ENCODE results near the gene WDR83.

The WDR83 gene

GRCh38 chr19:12639901-12640613, 26.6 kb upstream of the WDR83 start:
- TF ChIP-seq ZNF488 (tag by site-specific recombination; IDR thresholded peaks at IDR 0.05) (no peak), ZNF2 (tag by site-specific recombination; IDR thresholded peaks at IDR 0.05) (no peak), ZNF658 (tag by site-specific recombination; IDR thresholded peaks at IDR 0.05) (no peak), ZNF366 (tag by site-specific recombination; conservative IDR thresholded peaks at IDR 0.05) (no peak), ZBTB17 (tag by site-specific recombination; IDR thresholded peaks at IDR 0.05) (no peak), MYNN (tag by site-specific recombination; IDR thresholded peaks at IDR 0.05; ENCODE audit: borderline replicate concordance) (no peak), ZNF792 (tag by site-specific recombination; IDR thresholded peaks at IDR 0.05) (no peak), MZF1 (tag by site-specific recombination; IDR thresholded peaks at IDR 0.05; ENCODE audit: borderline replicate concordance) (no peak), PRDM10 (tag by site-specific recombination; IDR thresholded peaks at IDR 0.05) (no peak), GLI4 (tag by site-specific recombination; IDR thresholded peaks at IDR 0.05) (no peak), ZNF350 (tag by site-specific recombination; IDR thresholded peaks at IDR 0.05) (no peak), ZNF623 (tag by site-specific recombination; IDR thresholded peaks at IDR 0.05) (no peak), ZNF404 (tag by site-specific recombination; IDR thresholded peaks at IDR 0.05) (no peak), ZNF530 (tag by site-specific recombination; IDR thresholded peaks at IDR 0.05; ENCODE audit: low read depth) (no peak), ZEB2 (tag by site-specific recombination; IDR thresholded peaks at IDR 0.05) (no peak)
- Histone ChIP-seq H3K9me3 (ENCODE audit: control insufficient read depth, insufficient read depth, low read depth, low read length) (no peaks in the 10 kb centered on the region), H3K4me3 (ENCODE audit: low read depth, low read length) (no peak overlapping the region), H3K36me3 (ENCODE audit: control insufficient read depth in 2 of 2, insufficient read depth in 1 of 2, low read length in 2 of 2) (no peaks in the 10 kb centered on the region), H3K27ac (ENCODE audit: extremely low read depth, low read depth, low read length) (no peak overlapping the region), H3K4me1 (ENCODE audit: control insufficient read depth, insufficient read depth, low read length) (no peaks in the 10 kb centered on the region)
- ChIA-PET CTCF (interaction anchor here (0.6 to 1.3 kb wide), 6 partner anchors 11 to 1131 kb away, joined by 3 to 5 read pairs (median 4); no protein-coding TSS in a partner anchor), POLR2A (interaction anchor here (0.5 kb wide), 1 partner anchor 9 kb away, joined by 3 read pairs; no protein-coding TSS in a partner anchor)

- no peak overlapping the region for H3K4me3 ChIP-seq (ENCODE audit: low read depth, low read length)
- POLR2A ChIA-PET, result interaction anchor here (0.7 kb wide), 1 partner anchor 101 kb away, joined by 3 read pairs; no protein-coding TSS in a partner anchor
- TF ChIP-seq OVOL3 (tag by site-specific recombination; IDR thresholded peaks at IDR 0.05), result no peak
- no peaks in the 10 kb centered on the region for H3K9me3 ChIP-seq (ENCODE audit: control insufficient read depth, insufficient read depth, low read depth, low read length)
- H3K27ac ChIP-seq (ENCODE audit: extremely low read depth, low read depth, low read length), result no peak overlapping the region
- H3K4me1 ChIP-seq (ENCODE audit: control insufficient read depth, insufficient read depth, low read length), result no peaks in the 10 kb centered on the region
- H3K36me3 ChIP-seq (ENCODE audit: control insufficient read depth in 2 of 2, insufficient read depth in 1 of 2, low read length in 2 of 2), result peaks cover 0 to under 1% of the 10 kb centered on the region in 2 experiments; a peak in 1 of 3 replicates
- CTCF ChIA-PET, result no interaction called here
These were observed 25.2 kb upstream of the WDR83 start for GRCh38 chr19:12641456-12641855.

- Histone ChIP-seq H3K27ac (ENCODE audit: extremely low read depth, low read depth, low read length) (no peak overlapping the region), H3K4me3 (ENCODE audit: low read depth, low read length) (no peak overlapping the region), H3K9me3 (ENCODE audit: control insufficient read depth, insufficient read depth, low read depth, low read length) (no peaks in the 10 kb centered on the region), H3K4me1 (ENCODE audit: control insufficient read depth, insufficient read depth, low read length) (no peaks in the 10 kb centered on the region), H3K36me3 (ENCODE audit: control insufficient read depth in 2 of 2, insufficient read depth in 1 of 2, low read length in 2 of 2) (peaks cover 0 to 4% of the 10 kb centered on the region in 2 experiments; a peak in 1 of 3 replicates)
- TF ChIP-seq BCL6B (tag by site-specific recombination; IDR thresholded peaks at IDR 0.05) (no peak), ZNF514 (tag by site-specific recombination; IDR thresholded peaks at IDR 0.05) (no peak), ZNF571 (tag by site-specific recombination; IDR thresholded peaks at IDR 0.05) (no peak), ZNF266 (tag by site-specific recombination; IDR thresholded peaks at IDR 0.05; ENCODE audit: low read depth) (no peak), ZNF18 (tag by site-specific recombination; IDR thresholded peaks at IDR 0.05) (no peak), ZNF433 (tag by site-specific recombination; IDR thresholded peaks at IDR 0.05; ENCODE audit: low read depth) (no peak), ZFP37 (tag by site-specific recombination; IDR thresholded peaks at IDR 0.05) (no peak)
- ChIA-PET POLR2A (no interaction called here), CTCF (no interaction called here)
These were observed 24.1 kb upstream of the WDR83 start for GRCh38 chr19:12642506-12642905.

All from HEK293 (cell line).